Fibroblast of pulmonary artery (primary cell): ENCODE measurements around the gene RPIA.

Experiments
- DNase-seq: peaks from one replicate; pipeline ENCODE4 v3.0.0-alpha.2; 2010; ENCODE audit warnings: low read depth
- H3K4me3 ChIP-seq: replicated peaks from 2 replicates; pipeline ENCODE4 v1.5.1; 2011; ENCODE audit warnings: low read depth, mild to moderate bottlenecking, control low read depth, low read length, moderate library complexity
- TF ChIP-seq, protein P1 (sequence below): IDR thresholded peaks from 2 replicates; pipeline ENCODE4 v1.5.1; 2011; ENCODE audit warnings: mild to moderate bottlenecking, control low read depth, low read length, inconsistent platforms; ENCODE audit errors: missing control alignments

RPIA gene

DNA sequence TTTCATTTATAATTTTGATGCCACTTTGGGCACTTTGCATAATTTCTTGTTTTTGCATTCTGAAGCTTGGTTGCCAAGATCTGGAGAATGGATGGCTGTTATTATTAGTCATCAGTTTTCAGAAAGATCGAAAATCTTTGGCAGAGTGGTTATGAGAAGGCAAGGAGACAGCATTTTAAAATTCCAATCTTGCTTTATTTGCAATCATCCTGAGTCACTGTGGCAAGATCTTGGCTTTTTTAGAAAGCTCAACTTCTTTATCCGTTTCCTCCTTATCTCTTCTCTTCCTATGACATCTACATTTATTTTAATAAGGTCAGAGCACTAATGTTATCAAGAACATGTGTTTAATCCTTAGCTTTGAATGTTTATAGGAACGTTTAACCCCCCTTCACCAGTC lies 33.1 kb upstream of the RPIA start:
- TF ChIP-seq, protein P1, sequence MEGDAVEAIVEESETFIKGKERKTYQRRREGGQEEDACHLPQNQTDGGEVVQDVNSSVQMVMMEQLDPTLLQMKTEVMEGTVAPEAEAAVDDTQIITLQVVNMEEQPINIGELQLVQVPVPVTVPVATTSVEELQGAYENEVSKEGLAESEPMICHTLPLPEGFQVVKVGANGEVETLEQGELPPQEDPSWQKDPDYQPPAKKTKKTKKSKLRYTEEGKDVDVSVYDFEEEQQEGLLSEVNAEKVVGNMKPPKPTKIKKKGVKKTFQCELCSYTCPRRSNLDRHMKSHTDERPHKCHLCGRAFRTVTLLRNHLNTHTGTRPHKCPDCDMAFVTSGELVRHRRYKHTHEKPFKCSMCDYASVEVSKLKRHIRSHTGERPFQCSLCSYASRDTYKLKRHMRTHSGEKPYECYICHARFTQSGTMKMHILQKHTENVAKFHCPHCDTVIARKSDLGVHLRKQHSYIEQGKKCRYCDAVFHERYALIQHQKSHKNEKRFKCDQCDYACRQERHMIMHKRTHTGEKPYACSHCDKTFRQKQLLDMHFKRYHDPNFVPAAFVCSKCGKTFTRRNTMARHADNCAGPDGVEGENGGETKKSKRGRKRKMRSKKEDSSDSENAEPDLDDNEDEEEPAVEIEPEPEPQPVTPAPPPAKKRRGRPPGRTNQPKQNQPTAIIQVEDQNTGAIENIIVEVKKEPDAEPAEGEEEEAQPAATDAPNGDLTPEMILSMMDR, result no peak
- peak; percentile 68 for DNase-seq
- H3K4me3 ChIP-seq, result no peak overlapping the region

DNA sequence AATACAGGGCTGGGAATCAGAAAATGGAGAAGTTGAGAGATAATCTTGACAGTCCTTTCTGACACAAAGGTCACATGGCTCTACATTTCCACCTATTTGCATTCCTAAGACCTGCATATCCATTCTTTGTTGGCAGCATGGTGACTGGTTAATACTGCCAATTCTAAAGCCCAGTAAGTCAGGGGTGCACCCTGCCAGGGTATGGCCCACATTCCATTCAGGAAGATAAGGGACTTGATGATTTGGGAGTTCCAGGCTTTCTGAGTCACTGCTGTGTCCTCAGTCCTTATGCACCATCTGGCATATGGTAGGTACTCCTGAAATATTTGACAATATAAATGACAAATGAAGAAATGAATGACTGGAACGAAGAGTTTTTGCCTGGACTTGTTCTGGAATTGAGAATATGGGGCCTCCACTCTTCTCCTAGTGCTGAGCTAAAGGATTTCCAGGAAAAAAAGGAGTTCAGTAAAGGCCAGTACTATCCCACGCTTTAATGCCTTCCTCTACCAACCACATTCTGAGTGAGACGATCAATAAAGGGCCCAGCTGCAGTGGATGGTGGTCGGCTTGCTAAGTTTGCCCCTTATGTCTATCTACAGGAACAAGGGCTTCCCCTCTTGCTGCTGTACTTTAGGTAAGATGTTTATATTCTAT lies 32.5 kb upstream of the RPIA start:
- H3K4me3 ChIP-seq, result no peak overlapping the region
- peak; percentile 41 for DNase-seq
- TF ChIP-seq, protein P1, result no peak

GRCh38 chr2:88659538-88659915 lies 31.9 kb upstream of the RPIA start:
- peak; percentile 59 for DNase-seq
- H3K4me3 ChIP-seq, result no peak overlapping the region
- TF ChIP-seq, protein P1, result no peak

- no peak for DNase-seq
- H3K4me3 ChIP-seq, result no peak overlapping the region
- TF ChIP-seq, protein P1, result no peak
These were observed 30.9 kb upstream of the RPIA start for GRCh38 chr2:88660622-88661021.

DNA sequence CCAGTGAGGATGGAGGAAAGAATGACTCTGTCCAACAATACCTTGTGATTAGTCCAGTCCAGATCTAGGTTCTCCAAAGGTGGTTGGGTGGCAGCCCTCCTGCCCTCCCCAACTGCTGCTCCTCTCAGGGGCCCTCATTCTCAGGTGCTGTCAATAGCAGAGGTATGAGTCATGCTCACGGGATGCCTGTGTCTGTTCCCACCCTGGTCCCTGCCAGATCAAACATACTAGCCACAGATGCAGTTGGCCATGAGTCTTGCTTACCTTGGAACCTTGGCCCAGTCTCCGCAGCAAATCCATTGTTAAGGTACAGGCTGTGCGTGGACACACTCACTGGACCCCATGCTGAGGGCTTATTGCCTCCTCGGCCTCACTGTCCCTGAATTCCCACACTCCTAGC lies 24.9 kb upstream of the RPIA start:
- H3K4me3 ChIP-seq, result no peak overlapping the region
- TF ChIP-seq, protein P1, result no peak
- DNase-seq, result no peak

DNA sequence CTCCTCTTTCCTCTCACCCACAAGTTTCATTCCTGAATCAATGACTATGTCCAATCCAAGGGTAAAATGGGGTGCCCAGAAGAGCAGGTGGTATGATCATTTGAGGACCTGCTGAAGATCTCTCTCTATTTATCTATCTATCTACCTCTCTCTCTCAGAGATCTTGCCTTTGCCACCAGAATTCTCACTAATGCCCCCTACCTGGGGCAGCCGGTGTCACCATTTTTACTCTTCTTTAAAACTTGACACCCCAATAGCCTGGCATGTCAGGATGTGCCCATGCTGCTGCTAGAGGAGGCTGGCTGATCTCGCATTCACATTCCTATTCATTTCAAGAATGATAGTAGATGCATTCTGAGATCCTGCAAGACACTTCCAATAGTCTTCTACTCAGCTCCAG lies 24.3 kb upstream of the RPIA start:
- no peak overlapping the region for H3K4me3 ChIP-seq
- DNase-seq, result no peak
- TF ChIP-seq, protein P1, result no peak

- DNase-seq, result no peak
- TF ChIP-seq, protein P1, result no peak
- H3K4me3 ChIP-seq, result no peak overlapping the region
These were observed 22.6 kb upstream of the RPIA start for GRCh38 chr2:88668862-88669261.
